Activated naive CD8-positive, alpha-beta T cell treated with anti-CD3 and anti-CD28 coated beads, Interleukin-2, amount 10 ng/mL, durations not matched to agents 7 days and 5 days (primary cell): Measurements from ENCODE around the gene HDAC1. TPM values are rescaled to one million over a fixed set of nuclear protein-coding genes. Genes with fewer than 3 reads are reported as not detected.

Experiments
- ATAC-seq: fragments of 150-1000 bp; cut with Tn5 transposase; one replicate; pipeline ENCODE4 v1.10.0; 2021; ENCODE audit warnings: low read depth, moderate library complexity
- POLR2A ChIA-PET: fragments of 350-600 bp; sonication (Branson Sonifier 250); formaldehyde crosslinking; loops from one replicate; lab custom pipeline; 2021; ENCODE audit warnings: antibody characterized with exemption; lab: Charles Lee
- DNase-seq: peaks from one replicate; pipeline ENCODE4 v3.0.0; 2021
- H3K27ac Mint-ChIP-seq: one replicate; pipeline ENCODE4 v1.8.0; 2022; ENCODE audit warnings: mild to moderate bottlenecking, mixed read lengths
- H3K27me3 Mint-ChIP-seq: one replicate; pipeline ENCODE4 v1.8.0; 2022; ENCODE audit warnings: mild to moderate bottlenecking, moderate library complexity, mixed read lengths
- H3K36me3 Mint-ChIP-seq: one replicate; pipeline ENCODE4 v1.8.0; 2021; ENCODE audit warnings: mild to moderate bottlenecking, mixed read lengths
- H3K4me1 Mint-ChIP-seq: one replicate; pipeline ENCODE4 v1.8.0; 2021; ENCODE audit warnings: mixed read lengths
- H3K4me3 Mint-ChIP-seq: one replicate; pipeline ENCODE4 v1.8.0; 2022; ENCODE audit warnings: mild to moderate bottlenecking, moderate library complexity, mixed read lengths
- H3K9me3 Mint-ChIP-seq: one replicate; pipeline ENCODE4 v1.8.0; 2021; ENCODE audit warnings: mixed read lengths
- total RNA-seq, 2 experiments: library from RNA; stranded (reverse); gene quantifications; one replicate each; pipeline ENCODE4 v1.2.3, GENCODE V29; 2021

Gene HDAC1
- total RNA-seq, 2 experiments from 2014 or later, result 195 to 197 TPM

DNA sequence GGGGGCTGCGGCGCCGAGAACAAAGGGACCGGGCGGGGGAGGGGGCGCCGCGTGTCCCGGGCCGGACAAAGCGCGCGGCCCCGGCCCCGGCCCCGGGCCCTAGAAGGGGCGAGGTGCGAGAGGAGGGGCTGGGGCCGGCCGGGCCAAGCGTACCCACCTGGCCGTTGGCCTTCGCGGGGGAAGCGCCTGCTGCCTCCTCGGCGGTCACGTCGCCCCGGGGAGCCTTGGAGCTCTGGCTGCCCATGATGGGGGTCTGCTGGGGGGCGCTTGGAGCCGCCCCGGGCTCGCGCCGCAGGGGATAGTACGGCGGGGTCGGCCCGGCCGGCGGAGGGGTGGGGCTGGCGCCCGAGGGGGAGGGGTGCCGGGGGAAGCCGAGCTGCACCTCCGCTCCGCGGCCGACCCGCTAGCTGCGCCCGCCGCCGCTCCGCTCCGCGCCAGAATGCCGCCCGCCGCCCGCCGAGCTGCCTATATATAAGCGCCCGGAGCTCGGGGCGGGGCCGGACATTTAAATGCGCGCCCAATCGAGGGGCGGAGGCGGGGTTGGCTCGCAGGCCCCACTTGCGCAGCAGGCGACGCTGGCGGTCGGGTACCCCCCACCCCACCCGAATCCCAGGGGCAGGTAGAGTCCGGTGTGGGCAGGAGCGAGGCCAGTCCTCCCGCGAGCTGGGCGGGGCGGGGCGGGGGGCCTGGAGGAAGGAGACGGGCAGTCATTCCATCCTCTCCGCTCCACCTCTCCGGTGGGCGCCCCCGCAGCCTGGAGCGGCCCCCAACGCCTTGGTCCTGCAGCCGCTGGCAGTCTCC, 44.1 kb downstream of the HDAC1 start, which contains the start of gene MARCKSL1:
Gene MARCKSL1, minus strand, starts transcription at position 444 of the 801 bp plus-strand sequence. Its CDS starts 200 bp downstream, at position 244.
- no peaks in the 10 kb centered on the region for H3K9me3 Mint-ChIP-seq
- DNase-seq (peak; percentile 91), ATAC-seq (peak; percentile 62)
- peaks cover 12% of the 10 kb centered on the region for H3K36me3 Mint-ChIP-seq
- H3K27ac Mint-ChIP-seq, result no peak within 1 kb of the TSS
- H3K27me3 Mint-ChIP-seq, result peaks cover 7% of the 10 kb centered on the region
- POLR2A ChIA-PET, result interaction anchor here (0.6 to 3.8 kb wide), 34 partner anchors 9 to 547 kb away, joined by 3 to 33 read pairs (median 6); partner anchors contain the start of genes BSDC1, CCDC28B, FAM229A and HDAC1
- H3K4me1 Mint-ChIP-seq, result peaks cover 24% of the 10 kb centered on the region
- H3K4me3 Mint-ChIP-seq, result peak within 1 kb of the TSS; percentile 85

DNA sequence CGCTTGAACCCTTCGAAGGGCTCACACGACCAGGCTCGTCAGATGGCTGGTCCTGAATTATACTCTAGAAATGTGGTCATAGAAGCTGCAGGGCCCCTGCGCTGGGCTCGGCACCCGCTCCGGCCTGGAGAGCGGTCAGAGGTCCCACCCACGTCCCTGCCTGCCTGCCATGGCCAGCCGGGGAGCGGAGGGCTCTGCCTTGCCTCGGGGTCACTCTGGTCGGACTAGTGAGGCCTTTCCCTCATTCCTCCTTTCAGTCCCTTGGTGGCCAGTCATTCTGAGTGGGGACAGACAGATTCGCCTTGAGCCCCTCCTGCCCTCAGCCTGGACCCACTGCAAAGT, 44.7 kb downstream of the HDAC1 start:
- ATAC-seq, result no peak
- no peak overlapping the region for H3K27ac Mint-ChIP-seq
- H3K36me3 Mint-ChIP-seq, result peaks cover 8% of the 10 kb centered on the region
- H3K4me3 Mint-ChIP-seq, result peak overlapping the region; percentile 54
- DNase-seq, result no peak
- peaks cover 24% of the 10 kb centered on the region for H3K4me1 Mint-ChIP-seq
- peaks cover 7% of the 10 kb centered on the region for H3K27me3 Mint-ChIP-seq
- no peaks in the 10 kb centered on the region for H3K9me3 Mint-ChIP-seq
- POLR2A ChIA-PET, result interaction anchor here (0.7 to 3.8 kb wide), 30 partner anchors 9 to 548 kb away, joined by 3 to 33 read pairs (median 8); partner anchors contain the start of genes BSDC1, CCDC28B, FAM229A and HDAC1

DNA sequence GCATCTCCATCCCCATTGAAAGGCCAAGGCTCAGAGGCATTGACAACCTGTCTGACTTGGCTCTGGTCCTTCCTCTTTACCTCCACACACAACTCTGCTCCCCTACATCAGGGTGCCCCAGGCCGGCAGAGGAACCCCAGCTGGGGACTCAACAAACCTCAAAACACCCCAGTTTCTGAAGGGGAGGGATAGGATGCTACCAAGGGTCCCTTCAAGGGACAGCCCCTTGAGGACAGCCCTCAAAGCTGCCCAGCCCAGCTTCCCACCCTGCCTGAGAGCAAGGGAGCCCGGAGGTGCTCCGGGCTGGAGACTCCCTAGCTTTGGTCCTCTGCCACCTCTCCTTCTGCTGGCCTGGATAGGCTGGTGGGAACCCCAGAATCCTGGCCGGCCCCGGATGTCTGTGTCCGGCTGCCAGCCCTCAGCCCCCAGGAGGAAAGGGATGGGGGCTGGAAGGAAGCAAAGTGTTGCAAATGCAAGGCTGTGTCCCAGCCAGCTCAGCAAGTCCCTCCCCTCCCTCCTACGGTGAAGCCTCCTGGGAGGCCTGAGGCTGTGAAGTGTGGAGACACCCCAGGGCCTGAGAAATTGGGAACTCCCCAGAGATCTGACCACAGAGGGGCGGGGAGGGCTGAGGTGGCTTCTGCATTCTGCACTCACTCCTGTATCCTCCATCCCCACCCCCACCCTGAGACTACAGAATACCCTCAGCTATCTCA, 45.2 kb downstream of the HDAC1 start:
- Mint-ChIP-seq H3K4me1 (peaks cover 21% of the 10 kb centered on the region), H3K4me3 (peak overlapping the region; percentile 54), H3K9me3 (no peaks in the 10 kb centered on the region), H3K36me3 (peaks cover 2% of the 10 kb centered on the region), H3K27me3 (peaks cover 7% of the 10 kb centered on the region), H3K27ac (no peak overlapping the region)
- POLR2A ChIA-PET, result interaction anchor here (0.7 to 3.8 kb wide), 14 partner anchors 8 to 548 kb away, joined by 3 to 33 read pairs (median 9); partner anchors contain the start of genes BSDC1, HDAC1, IQCC and LCK
- peak; percentile 47 for DNase-seq
- peak; percentile 24 for ATAC-seq

DNA sequence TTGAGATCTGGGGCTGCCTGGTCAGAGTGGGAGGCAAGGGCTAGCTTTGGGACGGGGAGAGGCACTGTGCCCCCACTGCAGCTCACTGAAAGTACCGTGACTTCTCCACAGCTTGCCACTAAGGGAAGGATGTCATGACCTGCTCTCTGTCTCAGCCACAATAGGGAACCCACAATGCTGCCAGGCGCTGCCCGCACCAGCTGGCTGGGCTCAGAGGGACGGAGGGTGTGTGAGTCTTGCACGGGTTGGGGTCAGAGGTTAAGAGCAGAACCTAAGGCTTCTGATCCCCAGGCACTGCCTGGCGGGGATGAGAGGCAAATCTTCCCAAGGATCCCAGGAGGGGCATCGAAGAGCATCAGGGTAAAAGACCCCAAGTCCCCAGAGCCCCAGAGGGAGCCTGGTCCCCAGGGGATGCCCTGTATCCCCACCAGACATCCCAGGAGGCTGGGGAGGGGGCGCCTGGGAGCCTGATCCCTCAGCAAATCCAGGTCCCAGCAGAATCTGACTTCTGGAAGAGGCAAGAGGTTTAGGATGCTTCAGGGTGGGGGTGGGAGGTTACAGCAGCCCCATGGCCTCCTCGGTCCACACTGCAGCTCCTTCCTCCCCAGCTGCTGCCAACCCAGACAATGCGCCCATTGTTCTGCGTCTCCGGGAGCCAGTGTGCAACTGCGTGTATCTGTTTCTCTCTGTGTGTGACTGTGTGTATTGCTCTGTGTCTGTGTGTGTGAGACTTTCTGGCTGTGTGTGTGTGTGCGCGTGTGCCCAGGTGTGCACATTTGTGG, 46.2 kb downstream of the HDAC1 start:
- Mint-ChIP-seq H3K36me3 (peaks cover 2% of the 10 kb centered on the region), H3K9me3 (no peaks in the 10 kb centered on the region), H3K27me3 (peaks cover 7% of the 10 kb centered on the region), H3K27ac (peak overlapping the region; percentile 68), H3K4me3 (peak overlapping the region; percentile 54), H3K4me1 (peaks cover 27% of the 10 kb centered on the region)
- DNase-seq, result no peak
- POLR2A ChIA-PET, result interaction anchor here (0.7 to 3.8 kb wide), 5 partner anchors 7 to 88 kb away, joined by 3 to 33 read pairs (median 14); partner anchors contain the start of genes HDAC1 and LCK
- ATAC-seq, result no peak

DNA sequence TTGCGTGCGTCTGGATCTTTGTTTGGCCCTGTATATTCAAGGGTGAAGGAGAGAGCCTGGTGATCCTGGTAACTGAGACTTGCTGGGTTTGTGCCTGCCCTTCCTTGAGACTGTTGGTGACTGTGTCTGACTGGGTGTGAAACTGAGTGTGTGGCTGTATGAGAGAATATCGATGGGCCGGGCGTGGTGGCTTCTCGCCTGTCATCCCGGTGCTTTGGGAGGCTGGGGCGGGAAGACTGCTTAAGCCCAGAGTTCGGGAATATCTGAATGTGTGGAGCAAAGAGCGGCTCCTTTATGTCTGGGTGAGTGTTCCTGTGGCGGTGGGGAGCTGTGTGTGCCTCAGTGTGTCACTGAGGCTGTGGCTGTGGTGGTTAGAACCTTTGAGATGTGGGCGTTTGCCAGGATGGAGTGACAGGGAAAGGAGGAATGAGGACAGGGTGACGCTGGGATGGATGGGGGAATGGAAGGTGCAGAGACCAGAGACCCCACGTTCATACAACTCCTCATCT, 46.8 kb downstream of the HDAC1 start:
- POLR2A ChIA-PET, result interaction anchor here (1.5 to 3.8 kb wide), 2 partner anchors 13 to 17 kb away, joined by 3 to 33 read pairs; no protein-coding TSS in a partner anchor
- ATAC-seq, result no peak
- Mint-ChIP-seq H3K36me3 (peaks cover under 1% of the 10 kb centered on the region), H3K4me3 (no peak overlapping the region), H3K27me3 (peaks cover 7% of the 10 kb centered on the region), H3K9me3 (no peaks in the 10 kb centered on the region), H3K4me1 (peaks cover 28% of the 10 kb centered on the region), H3K27ac (peak overlapping the region; percentile 28)
- no peak for DNase-seq

DNA sequence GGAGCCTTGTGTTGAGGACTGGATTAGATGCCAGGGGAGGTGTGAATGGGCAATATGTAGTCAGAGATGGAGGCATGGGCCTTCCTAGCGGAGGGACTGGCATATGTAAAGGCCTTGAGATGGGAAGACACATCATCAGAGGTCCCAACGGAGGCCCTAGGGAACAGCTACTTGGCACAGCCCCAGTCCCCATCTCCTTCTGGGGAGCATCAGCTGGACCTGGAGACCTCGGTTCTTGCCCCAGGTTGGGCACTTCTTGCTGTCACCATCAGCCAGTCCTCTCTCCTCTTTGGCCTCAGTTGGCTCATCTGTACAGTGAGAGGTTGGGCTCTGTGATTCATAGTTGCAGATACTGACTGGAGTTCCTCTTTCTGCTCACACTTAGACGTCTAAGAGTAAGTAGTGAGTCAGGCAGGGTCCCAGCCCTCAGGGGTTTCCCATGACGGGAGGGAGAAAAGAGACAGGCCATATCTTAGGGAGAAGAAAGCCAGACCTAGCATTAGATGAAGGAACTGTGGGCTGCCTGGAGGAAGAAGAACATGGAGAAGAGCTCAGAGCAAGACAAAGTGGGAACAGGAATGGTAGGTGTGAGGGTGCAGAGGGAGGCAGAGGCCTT, 47.6 kb downstream of the HDAC1 start:
- Mint-ChIP-seq H3K36me3 (no peaks in the 10 kb centered on the region), H3K27me3 (peaks cover 7% of the 10 kb centered on the region), H3K9me3 (no peaks in the 10 kb centered on the region), H3K4me1 (peaks cover 28% of the 10 kb centered on the region), H3K4me3 (no peak overlapping the region), H3K27ac (peak overlapping the region; percentile 1)
- DNase-seq (no peak), ATAC-seq (no peak)
- POLR2A ChIA-PET, result no interaction called here

DNA sequence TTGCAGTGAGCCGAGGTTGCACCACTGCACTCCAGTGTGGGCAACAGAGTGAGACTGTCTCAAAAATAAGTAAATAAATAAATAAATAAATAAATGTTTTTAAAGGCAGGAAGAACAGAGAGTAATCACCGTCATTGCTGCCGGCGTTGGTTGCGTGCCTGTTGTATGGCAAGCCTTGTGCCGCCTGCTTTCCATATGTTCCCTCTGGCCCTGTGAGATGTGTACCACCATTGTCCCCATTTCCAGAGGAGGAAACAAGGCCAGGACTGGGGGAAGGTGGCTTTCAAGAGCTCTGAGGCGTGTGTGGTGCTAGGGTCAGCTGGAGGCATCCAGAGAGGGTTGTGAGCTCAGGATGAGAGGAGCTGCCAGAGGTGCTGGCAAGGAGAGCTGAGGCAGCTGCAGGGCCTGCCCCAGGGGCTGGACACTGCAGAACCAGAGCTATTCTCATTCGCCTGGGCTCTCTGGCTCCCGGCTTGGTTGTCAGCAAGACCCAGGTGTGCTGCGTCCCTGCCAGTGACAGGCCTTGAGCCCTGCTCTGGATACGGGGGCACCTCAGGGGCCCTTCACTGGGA, 49.4 kb downstream of the HDAC1 start:
- DNase-seq (no peak), ATAC-seq (no peak)
- no peaks in the 10 kb centered on the region for H3K36me3 Mint-ChIP-seq
- H3K4me3 Mint-ChIP-seq, result no peak overlapping the region
- no peaks in the 10 kb centered on the region for H3K9me3 Mint-ChIP-seq
- POLR2A ChIA-PET, result interaction anchor here (0.5 to 1.3 kb wide), 2 partner anchors 19 to 61 kb away, joined by 3 to 4 read pairs; no protein-coding TSS in a partner anchor
- peaks cover 12% of the 10 kb centered on the region for H3K27me3 Mint-ChIP-seq
- H3K27ac Mint-ChIP-seq, result no peak overlapping the region
- H3K4me1 Mint-ChIP-seq, result peaks cover 34% of the 10 kb centered on the region

DNA sequence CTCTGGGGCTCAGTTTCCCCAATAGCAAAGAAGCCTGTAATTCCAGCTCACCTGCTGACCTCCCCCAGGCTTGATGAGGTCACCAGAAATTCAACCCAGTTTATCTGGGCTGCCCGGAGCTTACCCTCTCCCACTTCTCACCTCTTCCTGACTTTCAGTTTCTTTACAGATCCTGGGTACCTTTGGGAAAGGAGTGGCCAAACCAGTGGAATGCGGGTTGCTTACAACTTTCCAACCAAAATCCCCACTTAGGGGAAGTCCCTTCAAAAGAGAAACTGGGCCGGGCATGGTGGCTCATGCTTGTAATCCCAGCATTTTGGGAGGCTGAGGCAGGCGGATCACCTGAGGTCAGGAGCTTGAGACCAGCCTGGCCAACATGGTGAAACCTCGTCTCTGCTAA, 50.1 kb downstream of the HDAC1 start:
- peaks cover 15% of the 10 kb centered on the region for H3K27me3 Mint-ChIP-seq
- H3K9me3 Mint-ChIP-seq, result no peaks in the 10 kb centered on the region
- DNase-seq (no peak), ATAC-seq (no peak)
- H3K4me1 Mint-ChIP-seq, result peaks cover 33% of the 10 kb centered on the region
- POLR2A ChIA-PET, result interaction anchor here (0.5 to 1.3 kb wide), 2 partner anchors 18 to 61 kb away, joined by 3 to 4 read pairs; no protein-coding TSS in a partner anchor
- no peak overlapping the region for H3K4me3 Mint-ChIP-seq
- no peaks in the 10 kb centered on the region for H3K36me3 Mint-ChIP-seq
- H3K27ac Mint-ChIP-seq, result no peak overlapping the region

DNA sequence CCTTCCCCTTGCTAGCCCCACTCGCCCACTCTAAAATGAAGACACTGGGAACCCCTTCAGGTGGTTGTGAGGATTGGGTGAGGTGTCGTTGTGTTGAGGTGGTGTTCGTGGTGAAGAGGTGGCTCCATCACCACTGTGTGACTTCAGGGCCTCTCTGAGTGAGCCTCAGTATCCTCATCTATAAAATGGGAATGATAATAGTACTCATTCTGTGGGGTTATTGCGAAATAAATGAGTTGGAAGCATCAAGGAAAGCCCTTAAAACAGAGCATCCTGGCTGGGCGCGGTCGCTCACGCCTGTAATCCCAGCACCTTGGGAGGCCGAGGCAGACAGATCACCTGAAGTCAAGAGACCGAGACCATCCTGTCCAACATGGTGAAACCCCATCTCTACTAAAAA, 50.8 kb downstream of the HDAC1 start:
- POLR2A ChIA-PET, result interaction anchor here (1.3 kb wide), 1 partner anchor 17 kb away, joined by 4 read pairs; no protein-coding TSS in a partner anchor
- Mint-ChIP-seq H3K27ac (no peak overlapping the region), H3K4me3 (peak overlapping the region; percentile 5), H3K27me3 (peaks cover 13% of the 10 kb centered on the region), H3K4me1 (peaks cover 26% of the 10 kb centered on the region), H3K36me3 (no peaks in the 10 kb centered on the region), H3K9me3 (no peaks in the 10 kb centered on the region)
- no peak for ATAC-seq
- no peak for DNase-seq

DNA sequence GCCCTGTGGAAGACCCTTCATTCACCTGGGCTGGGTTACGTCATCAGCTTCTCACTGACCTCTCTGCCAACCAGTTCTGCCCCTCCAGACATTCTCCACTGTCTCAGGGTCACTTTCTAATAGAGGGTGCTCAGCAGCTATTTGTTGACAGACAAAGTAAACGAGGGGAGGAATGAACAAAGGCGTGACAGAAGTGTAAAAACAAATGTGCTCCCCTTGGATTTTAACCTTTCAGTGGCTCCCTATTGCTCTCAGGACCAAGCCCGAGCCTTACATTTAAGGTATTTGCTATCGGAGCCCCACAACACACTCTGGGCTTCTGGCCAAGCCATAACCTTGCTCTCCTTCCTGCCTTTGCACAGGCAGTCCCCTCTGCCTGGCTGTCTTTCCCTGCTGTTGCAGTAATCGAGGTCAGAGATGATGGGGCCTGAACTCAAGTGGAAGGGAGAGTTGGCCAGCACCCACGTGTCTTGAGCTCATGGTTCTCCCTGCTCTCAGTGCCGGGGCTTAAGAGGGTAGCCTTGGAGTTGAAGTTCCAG, 53.5 kb downstream of the HDAC1 start:
- Mint-ChIP-seq H3K27me3 (peaks cover 8% of the 10 kb centered on the region), H3K27ac (peak overlapping the region; percentile 19), H3K4me1 (peaks cover 42% of the 10 kb centered on the region), H3K4me3 (no peak overlapping the region), H3K9me3 (peaks cover under 1% of the 10 kb centered on the region), H3K36me3 (peaks cover under 1% of the 10 kb centered on the region)
- POLR2A ChIA-PET, result interaction anchor here (0.7 to 2.8 kb wide), 3 partner anchors 9 to 14 kb away, joined by 5 to 14 read pairs (median 6); partner anchors contain the start of gene MARCKSL1
- ATAC-seq (peak; percentile 43), DNase-seq (no peak)

DNA sequence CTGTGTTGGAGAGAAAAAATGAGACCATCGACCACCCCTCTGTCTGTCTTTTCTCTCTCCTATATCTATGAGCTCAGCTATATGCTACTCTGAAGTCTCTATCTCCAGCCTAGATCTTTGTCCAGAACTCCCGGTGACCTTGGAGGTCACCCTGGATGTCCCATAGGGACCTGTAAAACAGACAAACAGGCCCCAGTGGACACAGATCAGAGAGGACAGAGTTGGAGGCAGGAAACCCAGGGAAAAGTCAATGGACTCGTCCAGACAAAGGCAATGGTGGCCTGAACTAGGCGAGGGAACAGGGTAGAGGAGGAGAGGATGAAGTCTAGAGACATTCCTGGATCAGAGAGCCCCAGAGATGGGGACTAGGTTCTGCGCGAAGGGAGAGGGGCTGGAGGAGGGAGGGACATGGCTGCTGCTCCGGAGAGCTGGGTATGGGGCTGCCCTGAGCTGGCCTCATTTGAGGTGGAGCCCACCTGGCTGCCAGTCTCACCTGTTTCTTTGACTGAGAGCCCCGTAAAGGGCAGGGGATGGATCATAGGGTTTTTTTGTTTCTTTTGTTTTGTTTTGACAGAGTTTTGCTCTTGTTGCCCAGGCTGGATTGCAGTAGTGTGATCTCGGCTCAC, 54.8 kb downstream of the HDAC1 start:
- no peak overlapping the region for H3K4me3 Mint-ChIP-seq
- POLR2A ChIA-PET, result interaction anchor here (1.5 to 2.8 kb wide), 2 partner anchors 10 kb away, joined by 6 to 14 read pairs; partner anchors contain the start of gene MARCKSL1
- H3K27me3 Mint-ChIP-seq, result peaks cover 8% of the 10 kb centered on the region
- peaks cover 2% of the 10 kb centered on the region for H3K9me3 Mint-ChIP-seq
- peaks cover 3% of the 10 kb centered on the region for H3K36me3 Mint-ChIP-seq
- ATAC-seq (no peak), DNase-seq (no peak)
- no peak overlapping the region for H3K27ac Mint-ChIP-seq
- peaks cover 42% of the 10 kb centered on the region for H3K4me1 Mint-ChIP-seq
